ENCODE data around the gene RNF26. TPM values are rescaled to one million over a fixed set of nuclear protein-coding genes. Genes with fewer than 3 reads are reported as not detected.

The RNF26 gene
- total RNA-seq, 1 donor from 2014 or later, result 0.72 TPM

- no peak for DNase-seq (ENCODE audit: low spot score)
These were observed 2.6 kb downstream of the RNF26 start for GRCh38 chr11:119336744-119337469.

- DNase-seq (ENCODE audit: low spot score), result no peak
These were observed 3.4 kb downstream of the RNF26 start for GRCh38 chr11:119337581-119338317.

- peak; percentile 90 for DNase-seq (ENCODE audit: low spot score)
These were observed 4.1 kb downstream of the RNF26 start for GRCh38 chr11:119338318-119338890.

- DNase-seq (ENCODE audit: low spot score), result no peak
These were observed 4.8 kb downstream of the RNF26 start for GRCh38 chr11:119338965-119339588.

- peak; percentile 69 for DNase-seq (ENCODE audit: low spot score)
These were observed 5.4 kb downstream of the RNF26 start for GRCh38 chr11:119339589-119340334.

GRCh38 chr11:119340335-119341221 lies 6.3 kb downstream of the RNF26 start, which contains the start of gene C1QTNF5:
Gene C1QTNF5, minus strand, starts transcription at chr11:119340883. Its CDS starts 486 bp downstream, at chr11:119340397.
- peak; percentile 89 for DNase-seq (ENCODE audit: low spot score)

- DNase-seq (ENCODE audit: low spot score), result no peak
These were observed 7.1 kb downstream of the RNF26 start for GRCh38 chr11:119341222-119342022.

GRCh38 chr11:119342023-119342300 lies 7.6 kb downstream of the RNF26 start:
- DNase-seq (ENCODE audit: low spot score), result no peak

GRCh38 chr11:119342362-119343130 lies 8.2 kb downstream of the RNF26 start:
- DNase-seq (ENCODE audit: low spot score), result no peak

GRCh38 chr11:119343726-119344125 lies 9.4 kb downstream of the RNF26 start:
- no peak for DNase-seq (ENCODE audit: low spot score)

- DNase-seq (ENCODE audit: low spot score), result no peak
These were observed 10.1 kb downstream of the RNF26 start for GRCh38 chr11:119344291-119345010.

GRCh38 chr11:119345685-119346084 lies 11.4 kb downstream of the RNF26 start:
- no peak for DNase-seq (ENCODE audit: low spot score)

GRCh38 chr11:119346605-119347004 lies 12.3 kb downstream of the RNF26 start, which contains the start of gene MFRP:
Gene MFRP, minus strand, starts transcription at chr11:119346705. Its CDS starts 192 bp downstream, at chr11:119346513.
- no peak for DNase-seq (ENCODE audit: low spot score)

- DNase-seq (ENCODE audit: low spot score), result no peak
These were observed 12.9 kb downstream of the RNF26 start for GRCh38 chr11:119347242-119347641.

GRCh38 chr11:119347940-119348605 lies 13.7 kb downstream of the RNF26 start:
- no peak for DNase-seq (ENCODE audit: low spot score)

GRCh38 chr11:119350302-119350701 lies 16.0 kb downstream of the RNF26 start:
- no peak for DNase-seq (ENCODE audit: low spot score)

- DNase-seq (ENCODE audit: low spot score), result no peak
These were observed 16.9 kb downstream of the RNF26 start for GRCh38 chr11:119351232-119351631.

GRCh38 chr11:119352857-119353260 lies 18.5 kb downstream of the RNF26 start:
- DNase-seq (ENCODE audit: low spot score), result peak; percentile 61

Data from umbilical cord (tissue), 2 donors.